Stimulated activated CD4-positive, alpha-beta T cell treated with anti-CD3 and anti-CD28 coated beads, Interleukin-12 subunit alpha, Interleukin-12 subunit beta, amount 100 ng/mL, for 24 hours (primary cell): Measurements from ENCODE around the gene VSIG8.

ENCODE experiments used
- DNase-seq, 2 experiments: peaks; one replicate each; pipeline ENCODE4 v3.0.0-alpha.2; 2020; ENCODE audit warnings: low read depth in 2 of 2

Gene VSIG8

DNA sequence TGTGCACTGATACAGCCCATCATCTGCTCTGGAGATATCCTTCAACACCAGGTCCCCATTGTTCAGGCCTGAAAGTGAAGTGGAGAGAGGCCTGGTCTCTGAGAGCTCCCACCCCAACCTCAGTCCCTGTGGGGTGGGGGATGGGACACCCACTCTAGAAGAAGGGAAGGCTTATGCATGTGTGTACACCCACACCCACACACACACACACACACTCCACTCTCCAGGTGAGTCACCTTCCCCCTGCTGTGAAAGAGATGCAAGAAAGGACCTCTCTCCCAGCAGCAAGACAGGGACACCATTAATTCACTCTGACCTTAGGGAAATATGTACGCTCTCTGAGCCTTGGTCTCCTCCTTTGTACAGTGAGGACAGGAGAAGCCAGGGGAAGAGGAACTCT, 5.9 kb downstream of the VSIG8 start:
- DNase-seq = no peak

DNA sequence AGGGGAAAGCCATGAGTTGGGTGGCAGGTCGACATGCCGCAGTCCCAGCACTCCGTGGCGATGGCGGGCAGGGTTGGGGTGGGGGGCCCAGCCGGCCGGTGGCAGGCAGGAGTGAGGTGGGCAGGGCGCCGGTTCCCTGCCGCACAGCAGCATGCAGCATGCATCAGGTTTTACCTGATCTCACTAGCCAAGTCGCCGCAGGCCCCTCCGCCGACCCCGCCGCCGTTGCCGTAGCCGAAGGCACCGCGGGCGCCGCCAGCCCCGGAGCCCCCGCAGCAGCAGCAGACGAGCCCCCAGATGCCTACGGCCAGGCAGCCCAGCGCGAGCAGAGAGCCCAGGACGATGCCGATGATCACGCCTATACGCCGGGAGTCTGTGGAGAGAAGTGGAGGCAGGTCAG, 6.7 kb downstream of the VSIG8 start:
- DNase-seq = no peak

DNA sequence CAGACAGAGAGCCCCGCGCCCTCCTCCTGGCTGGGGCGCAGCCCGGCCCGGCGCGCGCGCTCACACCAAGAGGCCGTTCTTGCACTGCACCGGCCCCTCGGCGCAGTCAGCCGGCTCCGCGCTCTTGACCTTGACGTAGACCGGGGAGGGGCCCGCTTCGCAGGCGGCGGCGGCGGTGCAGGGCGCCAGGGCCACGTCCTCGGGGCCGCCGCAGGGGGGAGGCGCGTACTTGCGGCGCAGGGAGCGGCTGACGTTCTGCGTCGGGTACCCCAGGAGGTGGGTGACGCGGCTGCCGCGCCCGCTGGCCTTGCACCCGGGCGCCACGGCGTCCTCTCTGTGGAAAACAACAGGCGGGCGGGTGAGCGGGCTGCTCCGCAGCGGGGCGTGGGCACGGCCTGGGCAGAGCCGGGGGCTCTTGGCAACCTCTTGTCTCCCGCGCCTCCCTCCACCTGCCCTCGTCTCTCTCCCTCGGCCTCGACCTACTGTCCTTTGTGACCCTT, 7.7 kb downstream of the VSIG8 start:
- DNase-seq = peak; percentile 56 to 66

DNA sequence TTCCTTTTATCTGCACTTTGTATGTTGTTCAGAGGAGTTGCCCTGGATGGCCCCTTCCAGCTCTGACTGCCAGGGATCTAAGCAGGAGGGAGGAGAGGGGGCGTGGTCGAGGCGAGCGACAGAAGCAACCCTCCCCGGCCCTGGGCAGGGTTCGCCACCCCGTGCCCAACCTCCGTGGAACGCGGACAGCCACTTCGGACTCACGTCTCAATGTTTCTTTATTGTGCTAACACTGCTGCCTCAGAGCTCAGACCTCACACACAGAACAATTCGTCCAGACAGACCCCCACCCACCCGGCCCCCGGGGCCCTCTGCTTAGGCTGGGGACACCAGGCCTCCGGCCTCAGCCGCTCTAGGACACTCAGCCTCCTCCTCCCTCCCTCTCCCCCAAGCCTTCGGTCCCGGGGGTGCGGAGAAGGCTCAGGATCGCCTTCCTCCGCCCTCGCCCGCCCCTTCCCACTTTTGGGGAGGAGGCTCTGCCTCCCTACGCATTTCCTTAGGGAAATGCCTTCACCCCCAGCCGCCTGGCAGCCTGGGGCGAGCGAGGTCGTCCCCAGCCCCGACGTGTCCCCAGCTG, 8.3 kb downstream of the VSIG8 start:
- peak in 1 of 2 experiments; percentile 25 for DNase-seq

DNA sequence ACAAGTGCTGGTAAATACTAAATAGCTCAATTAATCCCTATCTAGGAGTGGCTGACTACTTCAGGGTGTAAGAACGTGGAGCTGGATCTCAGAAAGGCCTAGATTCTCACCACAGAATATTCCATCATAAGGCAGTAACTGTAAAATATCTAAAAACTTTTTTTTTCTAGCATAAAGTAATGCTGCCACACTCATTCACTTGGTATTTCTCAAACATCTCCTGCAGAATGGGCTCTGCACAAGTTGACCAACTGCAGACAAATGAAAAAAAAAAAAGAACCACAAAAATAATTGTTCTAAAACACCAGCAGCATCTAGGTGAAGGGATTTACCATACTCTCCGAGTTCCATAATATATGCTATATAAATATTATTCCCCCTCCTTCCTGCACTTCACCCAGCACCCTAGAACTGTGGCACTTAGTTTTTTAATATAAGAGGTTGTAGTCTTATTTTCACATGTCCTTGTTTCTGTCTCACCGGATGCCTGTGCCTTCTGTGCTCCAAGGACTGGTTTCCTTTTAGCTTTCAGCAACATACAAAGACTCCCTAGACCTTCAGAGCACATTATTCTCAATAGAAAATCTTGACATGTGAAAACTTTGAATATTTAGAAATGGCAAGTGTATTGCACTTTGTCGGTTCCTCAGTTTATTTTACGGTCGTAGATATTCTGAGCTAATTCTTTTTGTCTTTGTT, 8.9 kb downstream of the VSIG8 start:
- no peak for DNase-seq

DNA sequence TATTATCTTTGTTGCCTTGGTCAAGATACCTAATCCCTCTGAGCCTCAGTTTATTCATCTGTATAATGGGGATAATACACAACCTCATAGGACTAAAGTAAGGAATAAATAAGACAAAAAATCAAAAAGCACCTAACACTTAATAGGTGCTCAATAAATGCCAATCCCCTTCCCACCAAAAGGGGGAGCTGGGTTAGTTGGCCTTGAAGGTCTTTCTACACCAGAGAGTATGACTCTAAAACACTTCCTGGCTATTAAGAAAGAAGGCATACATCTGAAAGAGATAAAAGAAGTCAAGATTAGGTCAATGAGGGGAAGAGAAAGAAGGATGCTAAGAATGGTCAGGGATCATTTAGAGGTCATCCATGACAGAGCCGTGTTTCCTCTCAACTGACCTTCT, 11.1 kb downstream of the VSIG8 start:
- no peak for DNase-seq

DNA sequence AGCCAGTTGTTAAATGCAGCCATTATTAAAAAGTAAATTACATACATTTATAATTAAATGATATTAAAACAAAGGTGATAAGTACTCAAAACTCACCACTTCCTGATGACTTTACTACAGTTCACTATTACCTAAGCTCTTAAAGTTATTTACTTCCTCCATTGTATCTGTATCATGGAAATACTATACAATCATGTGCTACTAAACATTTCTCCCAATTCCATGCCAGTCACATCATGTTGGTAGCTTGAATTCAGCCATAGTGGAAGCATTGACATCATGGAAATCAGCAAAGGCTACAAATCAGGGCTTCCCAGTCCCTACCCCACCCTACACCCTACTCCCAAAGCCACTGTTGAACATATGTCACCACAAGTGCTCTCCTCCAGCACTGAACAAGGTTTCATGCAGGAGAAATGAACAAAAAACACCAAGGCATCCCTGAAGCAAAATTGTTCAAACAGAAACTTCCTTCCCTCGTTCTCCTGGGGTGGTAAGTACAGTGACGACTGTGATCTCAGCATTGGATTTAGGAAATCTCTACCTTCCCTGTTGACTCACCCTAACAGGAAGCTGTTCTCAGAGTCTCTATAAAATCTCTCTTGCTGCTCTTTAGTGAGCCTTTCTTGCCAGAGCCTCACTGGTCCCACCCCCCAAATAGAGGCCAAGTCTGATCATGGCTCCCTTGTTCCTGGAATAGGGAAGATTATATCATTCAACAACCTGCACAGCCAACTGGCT, 12.7 kb downstream of the VSIG8 start:
- DNase-seq = no peak

DNA sequence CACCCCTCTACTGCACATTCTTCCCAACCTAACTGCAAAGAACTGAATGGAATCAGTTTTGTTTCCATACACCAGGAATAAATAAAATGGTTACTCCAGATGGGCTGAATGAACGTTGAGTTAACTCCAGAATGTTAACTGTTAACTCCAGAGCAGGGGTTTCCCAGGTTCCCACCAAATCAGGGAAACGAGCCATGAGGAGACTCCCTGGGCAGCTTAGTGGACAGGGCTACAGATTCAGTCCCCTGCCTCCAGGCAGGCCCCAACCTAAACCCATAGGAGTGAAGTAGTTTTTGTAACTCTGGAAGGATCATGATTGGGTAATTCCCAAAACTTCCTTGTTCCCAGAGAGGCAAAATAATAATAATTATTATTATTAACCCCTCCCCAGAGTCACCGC, 14.1 kb downstream of the VSIG8 start:
- no peak for DNase-seq

DNA sequence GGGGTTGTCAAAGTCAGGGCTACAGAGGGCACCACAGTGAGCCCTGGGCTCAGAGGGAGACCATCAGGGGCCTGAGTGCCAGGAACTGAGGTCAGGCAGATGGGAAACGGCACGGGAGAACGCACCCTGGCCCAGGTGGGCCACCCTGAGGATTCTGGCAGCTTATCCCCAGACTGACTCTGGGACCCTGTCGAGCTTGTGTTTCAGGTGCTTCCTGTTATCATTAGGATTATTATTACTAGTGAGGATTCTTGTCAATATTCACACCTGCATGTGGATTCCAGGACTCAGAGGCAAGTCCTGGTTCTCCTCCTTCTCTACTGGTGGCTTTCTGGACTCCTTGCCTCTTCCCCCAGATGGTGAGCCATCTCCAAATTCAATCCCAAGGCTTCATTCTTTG, 15.2 kb downstream of the VSIG8 start:
- no peak for DNase-seq

DNA sequence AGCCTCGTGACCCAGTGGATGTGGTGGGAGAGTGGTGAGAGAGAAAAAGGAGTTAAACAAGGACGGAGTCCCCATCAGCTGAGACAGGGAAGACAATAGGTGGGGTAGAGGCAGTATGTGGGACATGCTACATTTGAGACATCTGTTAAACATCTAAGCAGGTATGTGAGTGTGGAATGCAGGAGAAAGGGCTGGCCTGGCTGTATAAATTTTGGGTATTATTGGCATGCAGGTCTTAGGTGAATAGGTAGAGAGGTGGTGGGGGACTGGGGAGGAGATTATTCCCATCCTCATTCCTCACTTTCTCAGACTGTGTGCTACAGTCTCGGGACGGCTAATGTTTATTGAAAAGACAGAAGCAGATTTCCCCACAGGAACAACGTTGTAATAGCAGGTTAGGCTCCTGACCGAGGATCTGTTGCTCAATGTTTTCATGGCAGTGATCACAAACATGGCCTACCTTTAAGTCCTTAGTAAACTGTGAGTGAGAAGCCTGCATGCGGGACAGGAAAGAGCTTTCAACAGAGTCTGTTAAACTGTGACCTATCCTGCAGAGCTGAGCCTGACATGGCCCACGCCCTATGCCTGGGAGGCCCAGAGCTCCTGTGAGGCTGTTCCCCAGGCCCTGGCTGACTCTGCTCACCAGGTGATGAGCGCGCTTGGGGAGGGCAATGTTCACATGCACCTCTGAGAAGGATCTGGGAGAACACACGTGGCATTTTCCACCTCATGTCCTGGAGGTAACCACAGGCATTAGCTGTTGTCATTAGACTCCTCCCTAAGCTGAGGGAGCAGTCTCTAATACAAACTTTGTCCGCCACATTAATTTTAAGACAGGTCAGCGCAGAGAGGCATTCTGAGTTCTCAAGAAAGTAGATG, 16.5 kb downstream of the VSIG8 start:
- DNase-seq = no peak

DNA sequence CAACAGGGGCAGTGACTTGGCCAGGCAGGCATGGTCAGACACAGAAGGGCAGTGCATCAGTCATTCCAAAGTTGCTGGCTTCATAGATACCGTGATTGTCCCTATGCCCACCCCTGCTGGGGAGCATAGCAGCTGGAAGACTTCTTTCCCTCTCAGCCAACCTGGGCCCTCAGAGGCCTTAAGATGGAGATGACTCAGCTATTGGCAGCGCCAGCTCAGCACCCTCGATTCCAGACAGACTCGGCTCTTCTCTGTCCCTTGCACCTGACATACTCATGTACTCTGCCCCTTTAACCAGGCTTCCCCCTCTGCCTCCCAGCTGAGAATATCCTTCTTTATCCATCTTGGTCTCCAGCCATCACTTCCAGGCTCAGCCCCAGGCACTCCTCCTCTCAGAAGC, 19.0 kb downstream of the VSIG8 start:
- DNase-seq = no peak

DNA sequence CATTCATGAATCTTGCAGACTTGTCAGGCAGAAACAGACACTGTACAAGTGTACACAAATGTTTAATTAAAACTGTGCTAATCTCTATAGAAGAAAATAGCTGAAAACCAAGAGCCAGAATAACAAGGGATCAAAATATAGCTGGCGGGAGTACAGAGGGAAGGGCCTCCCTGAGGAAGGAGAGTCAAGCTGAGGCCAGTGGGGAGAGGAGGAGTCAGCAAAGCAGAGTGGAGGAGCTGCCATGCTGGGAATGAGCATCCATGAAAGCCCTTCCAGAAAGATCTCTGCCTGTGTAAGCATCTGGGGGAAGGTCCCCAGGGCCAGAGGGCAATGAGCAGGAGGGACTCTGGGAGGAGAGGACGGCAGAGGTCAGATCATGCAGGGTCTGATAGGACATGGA, 20.7 kb downstream of the VSIG8 start:
- no peak for DNase-seq

DNA sequence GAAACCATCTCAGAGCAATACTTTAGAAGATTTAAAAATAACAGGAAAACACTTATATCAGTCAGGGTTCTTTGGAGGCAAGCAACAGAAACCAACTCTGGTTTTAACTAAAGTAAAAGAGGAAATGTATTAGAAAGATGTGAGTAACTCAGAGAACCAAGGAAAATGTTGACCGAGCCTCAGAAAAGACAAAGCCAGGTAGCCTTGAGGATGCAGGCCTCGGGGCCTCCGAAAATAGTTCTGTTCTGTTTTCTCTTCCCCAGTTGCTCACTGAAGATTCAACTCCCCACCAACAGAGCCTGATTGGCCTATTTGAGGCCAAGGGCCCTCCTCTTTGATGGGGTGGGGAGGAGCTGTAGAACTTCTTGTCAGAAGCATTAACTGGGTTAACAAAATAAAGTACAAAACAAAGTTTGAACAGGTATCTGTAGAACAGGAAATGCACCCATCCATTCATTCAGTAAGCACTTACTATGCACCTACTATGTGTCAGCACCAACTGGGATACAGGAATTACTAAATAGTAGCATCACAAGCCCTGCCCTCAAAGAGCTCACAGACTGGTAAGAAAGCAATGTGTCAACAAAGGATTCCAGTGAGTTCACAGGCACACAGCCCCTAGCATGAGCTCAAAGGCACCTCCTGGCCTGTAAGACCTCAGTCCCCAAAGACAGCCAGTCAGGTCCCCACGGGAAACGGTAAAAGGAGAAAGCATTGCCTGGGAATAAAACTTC, 23.2 kb downstream of the VSIG8 start:
- no peak for DNase-seq

DNA sequence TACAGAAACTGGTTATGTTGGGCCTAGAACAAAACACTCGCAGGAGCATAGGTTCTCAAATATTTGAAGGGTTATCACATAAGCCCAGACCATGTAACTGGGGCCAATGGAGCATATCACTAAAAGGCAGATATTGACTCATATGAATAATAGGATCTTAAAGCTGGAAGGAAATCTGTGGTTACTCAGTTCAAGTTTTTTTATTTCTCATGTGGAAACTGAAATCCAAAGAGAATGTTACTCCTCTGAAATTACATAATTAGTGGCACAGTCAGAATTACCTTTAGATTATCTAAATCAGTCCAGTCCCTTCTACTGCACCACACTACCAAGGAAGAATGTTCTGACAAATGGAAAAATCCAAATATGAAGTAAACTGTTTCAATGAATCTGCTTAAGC, 23.7 kb downstream of the VSIG8 start:
- no peak for DNase-seq

DNA sequence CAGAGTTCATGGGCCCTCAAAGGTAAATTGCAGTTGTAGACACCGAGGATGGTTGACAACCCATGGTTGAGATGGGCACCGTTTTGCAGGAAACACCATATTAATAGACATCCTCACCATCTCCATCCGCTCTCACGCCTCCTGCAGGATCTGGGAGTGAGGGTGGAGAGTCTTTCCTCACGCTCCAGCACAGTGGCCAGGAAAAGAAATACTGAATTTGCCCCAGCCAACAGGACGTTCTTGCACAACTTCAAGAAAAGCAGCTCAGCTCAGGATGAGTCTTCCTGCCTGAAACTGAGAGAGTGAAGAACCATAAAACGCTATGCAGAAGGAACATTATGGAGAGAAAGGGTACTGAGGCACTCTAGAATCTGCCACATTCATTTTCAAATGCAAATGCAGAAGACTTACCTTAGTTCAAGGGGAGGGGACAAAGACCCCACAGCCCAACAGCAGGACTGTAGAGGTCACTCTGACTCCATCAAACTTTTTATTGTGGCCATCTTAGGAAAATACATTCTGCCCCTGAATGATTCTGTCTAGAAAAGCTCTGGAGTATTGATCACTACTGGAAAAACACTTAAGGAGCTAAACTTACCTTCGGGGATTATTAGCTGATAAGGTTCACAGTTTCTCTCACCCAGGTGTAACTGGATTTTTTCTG, 26.5 kb downstream of the VSIG8 start:
- no peak for DNase-seq

DNA sequence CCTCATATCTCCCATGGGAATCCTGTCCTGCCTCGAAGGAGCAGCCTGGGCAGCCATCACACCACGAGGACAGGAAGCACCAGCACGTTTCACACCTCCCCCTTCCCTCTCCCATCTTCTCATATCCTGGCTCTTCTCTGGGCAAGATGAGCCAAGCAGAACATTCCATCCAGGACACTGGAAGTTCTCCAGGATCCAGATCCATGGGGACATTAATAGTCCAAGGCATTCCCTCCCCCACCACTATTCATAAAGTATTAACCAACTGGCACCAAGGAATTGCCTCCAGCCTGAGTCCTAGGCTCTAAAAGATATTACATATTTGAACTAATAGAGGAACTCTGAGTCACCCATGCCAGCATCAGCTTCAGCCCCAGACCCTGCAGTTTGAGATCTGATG, 27.1 kb downstream of the VSIG8 start:
- no peak for DNase-seq

DNA sequence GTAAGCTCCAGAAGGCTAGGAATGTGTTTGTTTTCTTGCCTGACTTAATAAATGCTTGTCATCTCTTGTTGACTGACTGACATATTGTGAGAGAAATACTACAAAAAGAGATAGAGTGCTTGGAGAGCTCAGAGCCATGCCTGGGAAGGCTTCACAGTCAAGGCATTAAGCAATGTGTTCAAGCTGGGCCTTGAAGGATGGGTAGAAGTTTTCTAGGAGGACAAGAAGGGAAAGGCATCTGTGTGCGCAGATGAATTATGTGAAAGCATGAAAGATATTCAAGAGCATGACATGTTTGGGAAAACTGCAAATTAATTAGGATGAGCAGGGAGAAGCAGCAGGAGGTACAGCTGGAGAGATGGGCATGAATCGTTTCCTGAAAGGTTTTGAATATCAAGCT, 30.1 kb downstream of the VSIG8 start:
- DNase-seq = no peak

DNA sequence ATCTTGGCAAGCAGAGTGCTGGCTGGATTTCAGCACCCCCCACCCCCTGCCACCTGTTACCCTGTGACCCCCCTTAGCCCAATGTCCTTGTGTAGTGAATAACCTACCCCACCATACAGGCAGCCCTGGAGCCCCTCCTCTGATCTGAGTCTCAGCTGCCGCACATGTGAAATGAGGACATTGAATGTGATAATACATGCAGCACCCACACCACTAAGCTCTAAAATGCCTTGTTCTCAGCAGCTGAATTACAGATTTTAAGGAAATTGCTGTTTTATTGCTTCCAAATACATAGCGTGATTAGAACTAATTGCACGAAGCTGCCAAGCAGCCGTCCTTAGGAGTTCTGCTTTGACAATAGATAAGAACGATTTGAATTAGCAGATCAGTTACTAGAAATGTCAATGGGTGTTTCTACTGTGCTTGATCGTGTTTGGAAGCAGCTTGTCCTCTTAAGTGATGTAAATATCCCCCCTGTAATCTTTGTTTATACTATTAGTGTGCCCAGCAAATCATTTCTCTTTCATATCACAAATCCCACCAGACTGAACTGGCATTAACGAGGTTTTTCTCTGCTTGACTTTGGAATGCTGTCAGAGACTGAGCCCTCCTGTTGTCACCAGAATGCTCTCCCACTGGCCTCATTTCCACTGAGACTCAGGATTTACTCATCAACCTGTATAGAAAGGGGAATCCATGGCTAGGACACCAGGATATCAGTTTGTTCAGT, 30.9 kb downstream of the VSIG8 start:
- DNase-seq = no peak

DNA sequence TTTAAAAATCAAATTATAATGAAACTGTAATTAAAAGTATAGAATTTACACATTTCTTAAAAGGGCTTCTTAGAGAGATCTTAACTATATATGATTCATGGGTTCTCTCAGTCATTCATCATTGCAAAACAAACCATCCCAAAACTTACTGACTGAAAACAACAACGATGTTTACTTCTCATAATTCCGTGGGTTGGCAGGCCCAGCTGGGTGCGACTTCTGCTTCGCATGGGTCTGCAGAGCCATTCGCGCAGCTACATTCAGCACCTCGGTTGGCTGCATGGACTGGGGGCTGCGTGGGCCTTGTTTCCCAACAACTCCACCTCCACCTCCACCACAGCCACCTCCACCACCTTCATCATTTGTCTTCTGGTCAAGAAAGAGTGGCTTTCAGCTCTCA, 31.7 kb downstream of the VSIG8 start:
- DNase-seq = no peak

DNA sequence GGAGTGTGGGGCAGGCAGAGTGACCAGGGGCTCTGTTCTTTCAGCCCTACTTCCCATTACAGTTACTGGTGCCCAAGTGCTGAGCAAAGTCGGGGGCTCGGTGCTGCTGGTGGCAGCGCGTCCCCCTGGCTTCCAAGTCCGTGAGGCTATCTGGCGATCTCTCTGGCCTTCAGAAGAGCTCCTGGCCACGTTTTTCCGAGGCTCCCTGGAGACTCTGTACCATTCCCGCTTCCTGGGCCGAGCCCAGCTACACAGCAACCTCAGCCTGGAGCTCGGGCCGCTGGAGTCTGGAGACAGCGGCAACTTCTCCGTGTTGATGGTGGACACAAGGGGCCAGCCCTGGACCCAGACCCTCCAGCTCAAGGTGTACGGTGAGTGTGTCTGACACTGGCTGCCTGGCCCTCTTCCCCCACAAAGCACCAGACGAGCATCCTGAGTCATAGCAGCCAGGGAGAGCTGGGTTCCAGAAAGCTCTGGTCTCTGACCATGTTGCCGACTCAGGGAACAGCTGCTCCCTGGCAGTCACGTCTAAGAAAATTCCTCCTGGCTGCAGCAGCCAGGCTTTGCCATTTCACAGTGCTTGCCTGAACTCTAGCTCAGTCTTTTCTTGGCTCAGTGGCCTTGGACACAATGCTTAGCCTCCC, 32.5 kb downstream of the VSIG8 start:
- no peak for DNase-seq
